MM.1S (cell line): ENCODE measurements around the gene PKP4.

Source experiments
- DNase-seq: peaks from one replicate; pipeline ENCODE4 v3.0.0-alpha.2; 2015
- H2AFZ ChIP-seq: fragments of 300-600 bp; sonication (generic); 2 replicates; pipeline ENCODE4 v1.6.0; 2016; ENCODE audit warnings: antibody characterized with exemption, low read length
- H3F3A ChIP-seq: fragments of 300-600 bp; sonication (generic); 2 replicates; pipeline ENCODE4 v1.6.1; 2016; ENCODE audit warnings: mild to moderate bottlenecking, antibody characterized with exemption, low read length, moderate library complexity, mixed read lengths; ENCODE audit not compliant: insufficient read depth
- H3K27ac ChIP-seq: fragments of 300-600 bp; sonication (generic); 2 replicates; pipeline ENCODE4 v1.5.1; 2016; ENCODE audit warnings: mild to moderate bottlenecking, low read length
- H3K27me3 ChIP-seq: fragments of 300-600 bp; sonication (generic); replicated peaks from 2 replicates; pipeline ENCODE4 v1.6.0; 2016; ENCODE audit warnings: low read length; ENCODE audit not compliant: insufficient read depth
- H3K36me3 ChIP-seq: fragments of 300-600 bp; sonication (generic); replicated peaks from 2 replicates; pipeline ENCODE4 v1.6.1; 2016; ENCODE audit warnings: mild to moderate bottlenecking, low read length, mixed read lengths; ENCODE audit not compliant: insufficient read depth
- H3K4me1 ChIP-seq: fragments of 300-600 bp; sonication (generic); 2 replicates; pipeline ENCODE4 v1.6.1; 2016; ENCODE audit warnings: low read length, mixed read lengths
- H3K4me2 ChIP-seq: fragments of 300-600 bp; sonication (generic); 2 replicates; pipeline ENCODE4 v1.6.0; 2016; ENCODE audit warnings: low read depth, low read length
- H3K4me3 ChIP-seq: fragments of 300-600 bp; sonication (generic); 2 replicates; pipeline ENCODE4 v1.5.1; 2016; ENCODE audit warnings: low read length, mixed read lengths
- H3K79me2 ChIP-seq: fragments of 300-600 bp; sonication (generic); 2 replicates; pipeline ENCODE4 v1.6.1; 2016; ENCODE audit warnings: mixed run types, low read length, mixed read lengths
- H3K9ac ChIP-seq: fragments of 300-600 bp; sonication (generic); 2 replicates; pipeline ENCODE4 v1.6.1; 2016; ENCODE audit warnings: low read length, mixed read lengths
- H3K9me2 ChIP-seq: fragments of 300-600 bp; sonication (generic); replicated peaks from 2 replicates; pipeline ENCODE4 v1.6.1; 2016; ENCODE audit warnings: mild to moderate bottlenecking, low read length, mixed read lengths; ENCODE audit not compliant: insufficient read depth
- H3K9me3 ChIP-seq: fragments of 300-600 bp; sonication (generic); replicated peaks from 2 replicates; pipeline ENCODE4 v1.6.1; 2016; ENCODE audit warnings: mild to moderate bottlenecking, low read length, mixed read lengths; ENCODE audit not compliant: insufficient read depth
- H4K20me1 ChIP-seq: fragments of 300-600 bp; sonication (generic); 2 replicates; pipeline ENCODE4 v1.6.1; 2016; ENCODE audit warnings: mild to moderate bottlenecking, low read length, moderate library complexity, mixed read lengths; ENCODE audit not compliant: insufficient read depth
- EZH2 ChIP-seq: fragments of 300-600 bp; sonication (generic); optimal IDR thresholded peaks from 2 replicates; pipeline ENCODE3; 2017; ENCODE audit warnings: low read depth, mild to moderate bottlenecking, antibody characterized with exemption, low read length, mixed read lengths
- EZH2phosphoT487 ChIP-seq: fragments of 300-600 bp; sonication (generic); IDR thresholded peaks from 2 replicates; pipeline ENCODE4 v1.6.1; 2018; ENCODE audit warnings: antibody characterized with exemption, low read length
- TF ChIP-seq, protein P1 (sequence below): fragments of 300-600 bp; sonication (generic); IDR thresholded peaks from 2 replicates; pipeline ENCODE4 v1.5.1; 2016; ENCODE audit warnings: antibody characterized with exemption, low read length, mixed read lengths

Gene PKP4

DNA sequence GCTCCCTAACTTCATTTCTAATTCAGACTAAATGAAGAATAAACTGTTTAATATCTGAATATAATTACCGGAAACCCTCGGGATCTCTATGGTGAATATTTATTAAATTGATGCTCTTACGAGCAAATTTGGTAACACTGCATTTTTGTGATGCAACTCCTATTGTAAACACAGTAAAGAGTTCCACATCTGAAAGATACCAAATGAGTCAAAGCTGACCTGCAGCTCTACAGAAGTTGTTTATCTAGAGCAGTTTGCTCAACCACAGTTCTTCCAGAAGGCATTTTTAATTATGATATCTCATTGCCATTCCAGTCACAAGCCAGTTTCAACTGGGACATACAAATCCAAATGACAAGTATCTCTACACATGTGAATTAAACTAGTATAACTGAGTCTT, 129.7 kb downstream of the PKP4 start:
- Histone ChIP-seq H3K9ac (no peak overlapping the region), H3K4me2 (no peak overlapping the region), H3K27me3 (no peaks in the 10 kb centered on the region), H3K4me3 (no peak overlapping the region), H3K79me2 (no peaks in the 10 kb centered on the region), H3K36me3 (no peaks in the 10 kb centered on the region), H3K9me3 (no peaks in the 10 kb centered on the region), H3K4me1 (no peaks in the 10 kb centered on the region), H4K20me1 (no peaks in the 10 kb centered on the region), H3F3A (no peaks in the 10 kb centered on the region), H3K9me2 (no peaks in the 10 kb centered on the region), H3K27ac (no peak overlapping the region), H2AFZ (no peak overlapping the region)
- no peak for DNase-seq
- TF ChIP-seq EZH2 = no peak
- TF ChIP-seq, protein P1, sequence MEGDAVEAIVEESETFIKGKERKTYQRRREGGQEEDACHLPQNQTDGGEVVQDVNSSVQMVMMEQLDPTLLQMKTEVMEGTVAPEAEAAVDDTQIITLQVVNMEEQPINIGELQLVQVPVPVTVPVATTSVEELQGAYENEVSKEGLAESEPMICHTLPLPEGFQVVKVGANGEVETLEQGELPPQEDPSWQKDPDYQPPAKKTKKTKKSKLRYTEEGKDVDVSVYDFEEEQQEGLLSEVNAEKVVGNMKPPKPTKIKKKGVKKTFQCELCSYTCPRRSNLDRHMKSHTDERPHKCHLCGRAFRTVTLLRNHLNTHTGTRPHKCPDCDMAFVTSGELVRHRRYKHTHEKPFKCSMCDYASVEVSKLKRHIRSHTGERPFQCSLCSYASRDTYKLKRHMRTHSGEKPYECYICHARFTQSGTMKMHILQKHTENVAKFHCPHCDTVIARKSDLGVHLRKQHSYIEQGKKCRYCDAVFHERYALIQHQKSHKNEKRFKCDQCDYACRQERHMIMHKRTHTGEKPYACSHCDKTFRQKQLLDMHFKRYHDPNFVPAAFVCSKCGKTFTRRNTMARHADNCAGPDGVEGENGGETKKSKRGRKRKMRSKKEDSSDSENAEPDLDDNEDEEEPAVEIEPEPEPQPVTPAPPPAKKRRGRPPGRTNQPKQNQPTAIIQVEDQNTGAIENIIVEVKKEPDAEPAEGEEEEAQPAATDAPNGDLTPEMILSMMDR = no peak
- TF ChIP-seq EZH2phosphoT487 = no peak

DNA sequence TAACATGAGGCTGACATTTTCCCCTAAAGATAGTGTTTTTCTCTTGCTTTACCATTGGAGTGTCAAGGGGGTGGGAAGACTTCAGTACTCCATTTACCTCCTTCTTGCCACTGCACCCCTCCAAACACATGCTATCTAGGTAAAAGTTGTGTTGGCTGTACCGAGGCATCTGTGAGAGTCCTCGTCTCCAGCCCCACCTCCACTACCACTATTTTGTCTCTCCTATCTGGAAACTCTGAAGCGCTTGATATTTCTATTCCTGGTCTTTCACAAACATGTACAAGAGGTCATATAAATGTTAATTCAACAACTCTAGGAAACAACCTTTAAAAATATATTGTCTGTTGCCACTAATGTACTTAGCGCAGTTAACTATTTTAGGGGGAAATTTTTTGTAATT, 132.6 kb downstream of the PKP4 start:
- H3K4me3 ChIP-seq = no peak overlapping the region
- H3K9me2 ChIP-seq = no peaks in the 10 kb centered on the region
- no peaks in the 10 kb centered on the region for H4K20me1 ChIP-seq

DNA sequence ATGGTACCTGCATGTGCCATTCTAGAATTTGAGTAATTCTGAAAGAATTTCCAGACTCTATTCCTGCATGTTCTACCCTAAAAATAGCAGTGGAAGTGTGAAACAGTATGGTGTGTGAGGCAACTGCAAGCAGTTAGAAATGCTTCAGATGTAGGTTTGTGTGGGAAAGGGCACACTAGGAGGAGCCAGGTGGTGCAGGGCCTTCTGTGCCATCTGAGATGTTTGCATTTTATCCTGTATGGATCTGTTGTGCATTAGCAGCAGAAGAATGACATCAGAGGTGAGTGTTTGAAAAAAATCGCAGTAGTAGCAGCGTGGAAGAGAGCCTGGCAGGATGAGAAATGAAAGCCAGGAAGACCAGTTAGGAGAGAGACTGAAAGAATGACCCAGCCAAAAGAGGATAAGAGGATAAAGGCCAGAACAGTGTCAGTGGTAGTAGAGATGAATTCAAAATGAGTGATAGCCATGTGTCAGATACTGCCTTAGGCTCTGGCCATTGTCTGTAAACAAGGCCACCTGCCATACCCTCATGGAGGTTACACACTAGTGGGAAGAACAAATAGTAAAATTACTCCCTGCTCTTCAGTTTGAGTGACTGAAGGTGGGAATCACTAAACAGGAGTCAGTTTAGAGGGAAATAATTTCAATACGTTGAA, 142.2 kb downstream of the PKP4 start:
- Histone ChIP-seq H3F3A (no peaks in the 10 kb centered on the region), H3K79me2 (no peaks in the 10 kb centered on the region), H3K4me3 (no peak overlapping the region), H3K27ac (no peak overlapping the region), H3K4me1 (no peaks in the 10 kb centered on the region), H3K4me2 (no peak overlapping the region), H3K36me3 (no peaks in the 10 kb centered on the region), H3K9ac (no peak overlapping the region), H2AFZ (no peak overlapping the region), H4K20me1 (no peaks in the 10 kb centered on the region), H3K27me3 (no peaks in the 10 kb centered on the region), H3K9me3 (no peaks in the 10 kb centered on the region), H3K9me2 (no peaks in the 10 kb centered on the region)
- TF ChIP-seq, protein P1 = no peak
- TF ChIP-seq EZH2phosphoT487 (no peak), EZH2 (no peak)
- no peak for DNase-seq

More for the DNA sequence above, 132.6 kb downstream of the PKP4 start:
- H3K9me3 ChIP-seq = no peaks in the 10 kb centered on the region
- no peaks in the 10 kb centered on the region for H3K27me3 ChIP-seq
- TF ChIP-seq EZH2 (no peak), EZH2phosphoT487 (no peak)
- TF ChIP-seq, protein P1 = no peak
- H3K27ac ChIP-seq = no peak overlapping the region
- H2AFZ ChIP-seq = no peak overlapping the region
- H3K4me1 ChIP-seq = no peaks in the 10 kb centered on the region
- no peak for DNase-seq
- H3F3A ChIP-seq = no peaks in the 10 kb centered on the region
- H3K9ac ChIP-seq = no peak overlapping the region
- H3K36me3 ChIP-seq = no peaks in the 10 kb centered on the region
- H3K4me2 ChIP-seq = no peak overlapping the region
- no peaks in the 10 kb centered on the region for H3K79me2 ChIP-seq
